Neural progenitor cell (in vitro differentiated cells): Measurements from ENCODE around the gene HMGCR. TPM values are rescaled to one million over a fixed set of nuclear protein-coding genes. Genes with fewer than 3 reads are reported as not detected.
A peak's percentile ranks its signal among the peaks of the same experiment; 100 is the strongest.

Source experiments
- DNase-seq: peaks from one replicate; pipeline ENCODE4 v3.0.0-alpha.2; 2016; ENCODE audit warnings: low spot score
- H2AFZ ChIP-seq: fragments of 200-600 bp; sonication (generic); replicated peaks from 2 replicates; pipeline ENCODE4 v1.6.1; 2016; ENCODE audit warnings: antibody characterized with exemption
- H3F3A ChIP-seq: fragments of 200-600 bp; sonication (generic); 2 replicates; pipeline ENCODE4 v1.6.1; 2016; ENCODE audit warnings: antibody characterized with exemption, low read depth
- H3K27ac ChIP-seq: fragments of 200-600 bp; sonication (generic); 2 replicates; pipeline ENCODE4 v1.5.1; 2016; ENCODE audit warnings: mild to moderate bottlenecking
- H3K27me3 ChIP-seq: fragments of 200-600 bp; sonication (generic); 2 replicates; pipeline ENCODE4 v1.6.1; 2016; ENCODE audit warnings: mild to moderate bottlenecking, moderate library complexity
- H3K36me3 ChIP-seq: fragments of 200-600 bp; sonication (generic); 2 replicates; pipeline ENCODE4 v1.5.1; 2016
- H3K4me1 ChIP-seq: fragments of 200-600 bp; sonication (generic); 2 replicates; pipeline ENCODE4 v1.6.1; 2016; ENCODE audit warnings: mixed run types
- H3K4me2 ChIP-seq: fragments of 200-600 bp; sonication (generic); 2 replicates; pipeline ENCODE4 v1.6.1; 2016
- H3K4me3 ChIP-seq: fragments of 200-600 bp; sonication (generic); 2 replicates; pipeline ENCODE4 v1.5.1; 2016
- H3K79me2 ChIP-seq: fragments of 200-600 bp; sonication (generic); 2 replicates; pipeline ENCODE4 v1.6.1; 2016; ENCODE audit warnings: low read depth
- H3K9ac ChIP-seq: fragments of 200-600 bp; sonication (generic); 2 replicates; pipeline ENCODE4 v1.6.1; 2016
- H3K9me3 ChIP-seq: fragments of 200-600 bp; sonication (generic); 2 replicates; pipeline ENCODE4 v1.5.1; 2016; ENCODE audit warnings: low read depth
- H4K20me1 ChIP-seq: fragments of 200-600 bp; sonication (generic); 2 replicates; pipeline ENCODE4 v1.6.1; 2016; ENCODE audit warnings: low read depth
- H3K27ac Mint-ChIP-seq: 3 replicates; pipeline ENCODE4 v1.8.0; 2021; ENCODE audit warnings: mixed read lengths
- H3K27me3 Mint-ChIP-seq: 2 replicates; pipeline ENCODE4 v1.8.0; 2022; ENCODE audit warnings: low read depth, mild to moderate bottlenecking, inconsistent platforms, moderate library complexity, mixed read lengths; ENCODE audit not compliant: insufficient read depth
- H3K36me3 Mint-ChIP-seq: 3 replicates; pipeline ENCODE4 v1.8.0; 2021; ENCODE audit warnings: mixed read lengths
- H3K4me1 Mint-ChIP-seq: 3 replicates; pipeline ENCODE4 v1.8.0; 2021; ENCODE audit warnings: mixed read lengths
- H3K4me3 Mint-ChIP-seq: 3 replicates; pipeline ENCODE4 v1.8.0; 2021; ENCODE audit warnings: mild to moderate bottlenecking, moderate library complexity, mixed read lengths
- H3K9me3 Mint-ChIP-seq: 3 replicates; pipeline ENCODE4 v1.8.0; 2020; ENCODE audit warnings: mixed read lengths
- EZH2 ChIP-seq: fragments of 200-600 bp; sonication (generic); IDR thresholded peaks from 2 replicates; pipeline ENCODE4 v1.6.1; 2017; ENCODE audit warnings: antibody characterized with exemption, mild to moderate bottlenecking, moderate library complexity
- EZH2phosphoT487 ChIP-seq: fragments of 200-600 bp; sonication (generic); IDR thresholded peaks from 2 replicates; pipeline ENCODE4 v1.6.1; 2017; ENCODE audit warnings: antibody characterized with exemption
- total RNA-seq: library from RNA; depleted of rRNA; stranded (reverse); fragments of >200 nt; gene quantifications from 2 replicates; pipeline ENCODE4 v1.2.3, GENCODE V29; 2015; ENCODE audit warnings: low replicate concordance
- TF ChIP-seq, protein P1 (sequence below): fragments of 200-600 bp; sonication (generic); IDR thresholded peaks from 2 replicates; pipeline ENCODE4 v1.5.1; 2017; ENCODE audit warnings: antibody characterized with exemption, mild to moderate bottlenecking

Gene HMGCR
- total RNA-seq, 1 donor from 2014 or later = 227 TPM

GRCh38 chr5:75335486-75335885 lies 1.5 kb upstream of the HMGCR start:
- no peak for TF ChIP-seq EZH2phosphoT487
- TF ChIP-seq, protein P1, sequence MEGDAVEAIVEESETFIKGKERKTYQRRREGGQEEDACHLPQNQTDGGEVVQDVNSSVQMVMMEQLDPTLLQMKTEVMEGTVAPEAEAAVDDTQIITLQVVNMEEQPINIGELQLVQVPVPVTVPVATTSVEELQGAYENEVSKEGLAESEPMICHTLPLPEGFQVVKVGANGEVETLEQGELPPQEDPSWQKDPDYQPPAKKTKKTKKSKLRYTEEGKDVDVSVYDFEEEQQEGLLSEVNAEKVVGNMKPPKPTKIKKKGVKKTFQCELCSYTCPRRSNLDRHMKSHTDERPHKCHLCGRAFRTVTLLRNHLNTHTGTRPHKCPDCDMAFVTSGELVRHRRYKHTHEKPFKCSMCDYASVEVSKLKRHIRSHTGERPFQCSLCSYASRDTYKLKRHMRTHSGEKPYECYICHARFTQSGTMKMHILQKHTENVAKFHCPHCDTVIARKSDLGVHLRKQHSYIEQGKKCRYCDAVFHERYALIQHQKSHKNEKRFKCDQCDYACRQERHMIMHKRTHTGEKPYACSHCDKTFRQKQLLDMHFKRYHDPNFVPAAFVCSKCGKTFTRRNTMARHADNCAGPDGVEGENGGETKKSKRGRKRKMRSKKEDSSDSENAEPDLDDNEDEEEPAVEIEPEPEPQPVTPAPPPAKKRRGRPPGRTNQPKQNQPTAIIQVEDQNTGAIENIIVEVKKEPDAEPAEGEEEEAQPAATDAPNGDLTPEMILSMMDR = no peak
- no peak for TF ChIP-seq EZH2
- peaks cover 17% of the 10 kb centered on the region for H3K4me1 ChIP-seq
- no peak overlapping the region for H2AFZ ChIP-seq
- DNase-seq = no peak
- peaks cover 13% of the 10 kb centered on the region for H3F3A ChIP-seq
- peaks cover 13% of the 10 kb centered on the region for H3K4me1 Mint-ChIP-seq
- peaks cover 31% of the 10 kb centered on the region for H4K20me1 ChIP-seq
- peaks cover 34% of the 10 kb centered on the region for H3K79me2 ChIP-seq
- H3K27me3 Mint-ChIP-seq = peaks cover 4% of the 10 kb centered on the region
- no peaks in the 10 kb centered on the region for H3K27me3 ChIP-seq
- no peaks in the 10 kb centered on the region for H3K36me3 ChIP-seq
- H3K4me3 Mint-ChIP-seq = no peak overlapping the region
- no peak overlapping the region for H3K9ac ChIP-seq
- H3K4me3 ChIP-seq = peak overlapping the region; percentile 58
- peak overlapping the region; percentile 90 for H3K27ac ChIP-seq
- no peak overlapping the region for H3K27ac Mint-ChIP-seq
- H3K36me3 Mint-ChIP-seq = peaks cover 18% of the 10 kb centered on the region
- peaks cover 6% of the 10 kb centered on the region for H3K9me3 Mint-ChIP-seq
- H3K9me3 ChIP-seq = no peaks in the 10 kb centered on the region
- peak overlapping the region; percentile 84 for H3K4me2 ChIP-seq

DNA sequence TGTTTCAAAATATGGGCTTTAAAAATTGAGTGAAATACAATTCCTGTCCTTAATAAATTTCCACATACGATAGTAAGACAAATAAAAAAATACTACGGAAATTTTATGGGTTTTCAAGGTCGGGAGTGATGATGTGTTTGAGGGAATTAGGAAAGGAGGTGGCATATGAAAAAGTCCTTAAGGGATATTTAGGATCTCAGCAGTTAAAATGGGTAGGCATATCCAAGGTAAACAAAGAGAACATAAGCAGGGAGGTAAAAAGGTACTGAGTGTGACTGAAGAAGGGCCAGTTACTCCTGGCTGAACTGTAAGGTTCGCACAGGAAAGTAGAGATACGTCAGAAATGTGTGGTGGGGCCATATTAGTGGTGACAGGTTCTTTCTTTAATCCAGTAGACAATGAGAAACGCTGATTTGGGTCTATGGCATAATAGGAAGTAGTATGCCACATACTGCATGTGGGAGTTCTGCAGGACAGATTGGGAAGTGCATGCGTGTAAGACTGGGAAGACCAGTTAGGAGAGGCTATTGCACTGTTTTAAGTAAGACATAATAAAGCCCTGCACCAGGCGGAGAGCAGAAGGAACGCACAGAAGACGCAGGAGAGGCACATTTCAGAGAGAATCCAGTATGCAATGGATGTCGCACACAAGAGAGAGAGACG lies 937 bp upstream of the HMGCR start:
- H3K9ac ChIP-seq = peak overlapping the region; percentile 36
- H2AFZ ChIP-seq = peak overlapping the region; percentile 18
- peaks cover 4% of the 10 kb centered on the region for H3K27me3 Mint-ChIP-seq
- H3K9me3 ChIP-seq = no peaks in the 10 kb centered on the region
- no peaks in the 10 kb centered on the region for H3K27me3 ChIP-seq
- H3F3A ChIP-seq = peaks cover 13% of the 10 kb centered on the region
- peaks cover 23% of the 10 kb centered on the region for H3K4me1 ChIP-seq
- peak overlapping the region; percentile 84 for H3K4me2 ChIP-seq
- H3K27ac Mint-ChIP-seq = no peak overlapping the region
- H3K9me3 Mint-ChIP-seq = peaks cover 6% of the 10 kb centered on the region
- H3K4me3 ChIP-seq = peak overlapping the region; percentile 58
- peaks cover 40% of the 10 kb centered on the region for H3K79me2 ChIP-seq
- no peak overlapping the region for H3K4me3 Mint-ChIP-seq
- H3K36me3 ChIP-seq = no peaks in the 10 kb centered on the region
- H3K27ac ChIP-seq = peak overlapping the region; percentile 90
- peaks cover 21% of the 10 kb centered on the region for H3K36me3 Mint-ChIP-seq
- TF ChIP-seq, protein P1 = peak; percentile 25
- no peak for TF ChIP-seq EZH2phosphoT487
- H4K20me1 ChIP-seq = peaks cover 37% of the 10 kb centered on the region
- H3K4me1 Mint-ChIP-seq = peaks cover 18% of the 10 kb centered on the region
- DNase-seq = no peak

DNA sequence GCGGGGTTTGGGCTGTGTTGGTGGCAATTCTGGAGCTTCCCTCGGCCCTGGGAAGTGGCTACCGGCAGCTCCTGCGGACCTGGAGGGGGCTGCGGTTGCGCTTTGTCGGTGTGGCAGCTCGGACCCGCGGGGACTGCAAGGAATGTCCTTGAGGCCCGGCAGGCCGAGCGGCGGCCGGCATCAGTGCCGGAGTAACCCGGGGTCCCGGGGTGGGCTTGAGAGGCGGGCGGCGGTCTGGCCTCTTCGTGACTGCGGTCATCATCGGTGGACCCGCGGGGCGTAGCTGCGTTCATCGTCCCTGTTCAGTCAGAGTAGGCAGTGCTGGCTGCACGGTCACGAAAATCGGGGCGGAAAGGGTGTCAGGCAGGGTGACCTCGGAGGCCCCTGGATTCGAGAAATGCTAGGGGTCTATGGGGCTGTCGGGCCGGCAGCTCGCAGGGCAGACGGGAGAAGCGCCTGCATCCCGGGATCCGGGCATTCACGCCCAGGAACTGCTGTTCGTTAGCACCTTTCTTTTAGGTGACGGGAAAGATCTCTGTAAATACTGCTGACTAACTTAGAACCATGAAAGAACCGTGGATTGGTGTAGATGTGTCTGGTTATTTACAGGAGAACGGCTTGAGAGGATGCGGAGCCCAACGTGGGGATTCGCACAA lies 474 bp downstream of the HMGCR start:
- no peak for DNase-seq
- Histone ChIP-seq H3K36me3 (no peaks in the 10 kb centered on the region), H3K27ac (peak overlapping the region; percentile 93), H3F3A (peaks cover 13% of the 10 kb centered on the region), H3K4me2 (peak overlapping the region; percentile 94), H3K9ac (peak overlapping the region; percentile 80), H3K79me2 (peaks cover 54% of the 10 kb centered on the region), H3K27me3 (no peaks in the 10 kb centered on the region), H3K4me1 (peaks cover 33% of the 10 kb centered on the region), H3K4me3 (peak overlapping the region; percentile 84), H4K20me1 (peaks cover 51% of the 10 kb centered on the region), H2AFZ (no peak overlapping the region), H3K9me3 (no peaks in the 10 kb centered on the region)
- H3K4me3 Mint-ChIP-seq = no peak overlapping the region
- no peak overlapping the region for H3K27ac Mint-ChIP-seq
- H3K9me3 Mint-ChIP-seq = peaks cover 6% of the 10 kb centered on the region
- H3K36me3 Mint-ChIP-seq = peaks cover 22% of the 10 kb centered on the region
- H3K4me1 Mint-ChIP-seq = peaks cover 29% of the 10 kb centered on the region
- H3K27me3 Mint-ChIP-seq = peaks cover 4% of the 10 kb centered on the region
- TF ChIP-seq, protein P1 = no peak
- TF ChIP-seq EZH2phosphoT487 = no peak
- TF ChIP-seq EZH2 = no peak
